ENCODE measurements around the gene PPP1R15B.

The PPP1R15B gene

DNA sequence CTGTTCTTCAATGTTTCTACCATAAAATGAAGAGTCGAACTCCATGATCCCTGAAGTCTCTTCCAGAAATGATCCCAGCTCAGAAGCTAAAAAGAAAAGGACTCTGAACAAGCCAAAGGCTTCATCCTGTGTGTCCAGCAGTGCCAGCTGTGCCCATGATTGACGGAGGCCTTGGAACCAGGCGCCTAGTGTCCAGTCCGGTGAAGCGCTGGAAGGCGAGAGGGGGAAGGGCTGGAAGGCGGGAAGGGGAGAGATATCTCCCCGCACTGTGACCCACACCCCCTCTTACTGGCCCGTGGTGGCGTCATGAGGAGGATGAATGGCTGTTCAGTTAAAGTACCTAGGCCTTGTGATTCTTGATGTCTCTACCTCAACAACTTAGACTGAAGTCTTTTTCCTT, 41.4 kb downstream of the PPP1R15B start:
- H3K9ac ChIP-seq (ENCODE audit: low read length) = no peak overlapping the region
- no peaks in the 10 kb centered on the region for H3K4me1 ChIP-seq (ENCODE audit: insufficient read depth, low read length)
- H3K36me3 ChIP-seq (ENCODE audit: insufficient read depth, low read length) = no peaks in the 10 kb centered on the region
- no peaks in the 10 kb centered on the region for H3K9me3 ChIP-seq (ENCODE audit: low read length)
- H3K27me3 ChIP-seq (ENCODE audit: control insufficient read depth in 1 of 2, insufficient read depth in 2 of 2, low read length in 2 of 2) = peaks cover 0 to 9% of the 10 kb centered on the region in 2 donors
- H3K4me3 ChIP-seq (ENCODE audit: low read depth in 1 of 2, low read length in 2 of 2) = no peak overlapping the region
- H3K27ac ChIP-seq (ENCODE audit: low read depth, low read length) = no peak overlapping the region

DNA sequence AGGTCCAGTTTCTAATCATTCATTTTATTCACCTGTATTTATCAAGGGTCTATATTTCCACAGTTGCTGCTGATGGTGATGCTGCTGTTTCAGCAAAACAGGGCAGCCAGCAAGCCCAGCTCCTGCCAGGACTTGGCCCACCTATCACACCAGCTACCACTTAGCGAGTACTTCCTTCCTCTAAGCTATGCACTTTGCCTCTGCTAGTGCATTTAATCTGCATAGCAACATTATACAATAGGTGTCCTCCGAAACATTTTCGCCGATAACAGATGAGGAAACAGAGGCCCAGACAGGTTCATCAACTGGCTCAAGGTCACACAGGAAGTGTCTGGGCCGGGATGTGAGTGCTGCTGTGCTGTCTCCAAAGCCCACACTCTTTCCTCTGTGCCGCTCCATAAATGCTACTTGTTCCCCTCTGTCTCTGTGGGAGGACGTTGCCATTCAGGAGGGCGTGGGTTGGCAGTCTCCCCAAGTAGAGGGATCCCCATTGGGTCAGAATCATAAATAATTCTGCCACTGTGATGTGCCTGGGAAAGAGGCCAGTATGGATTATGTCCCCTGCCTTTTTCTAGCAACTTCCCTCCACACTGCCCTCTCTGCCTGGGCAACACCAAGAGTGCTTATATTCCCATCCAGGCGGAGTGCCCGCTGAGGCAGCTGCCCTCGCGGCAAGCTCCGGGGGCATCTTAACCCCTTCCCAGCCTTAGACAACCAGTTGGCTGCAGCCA, 42.5 kb downstream of the PPP1R15B start:
- Histone ChIP-seq H3K36me3 (ENCODE audit: insufficient read depth, low read length) (no peaks in the 10 kb centered on the region), H3K27me3 (ENCODE audit: control insufficient read depth in 1 of 2, insufficient read depth in 2 of 2, low read length in 2 of 2) (no peaks in the 10 kb centered on the region), H3K4me1 (ENCODE audit: insufficient read depth, low read length) (no peaks in the 10 kb centered on the region), H3K9ac (ENCODE audit: low read length) (no peak overlapping the region), H3K27ac (ENCODE audit: low read depth, low read length) (no peak overlapping the region), H3K9me3 (ENCODE audit: low read length) (no peaks in the 10 kb centered on the region), H3K4me3 (ENCODE audit: low read depth in 1 of 2, low read length in 2 of 2) (no peak overlapping the region)

DNA sequence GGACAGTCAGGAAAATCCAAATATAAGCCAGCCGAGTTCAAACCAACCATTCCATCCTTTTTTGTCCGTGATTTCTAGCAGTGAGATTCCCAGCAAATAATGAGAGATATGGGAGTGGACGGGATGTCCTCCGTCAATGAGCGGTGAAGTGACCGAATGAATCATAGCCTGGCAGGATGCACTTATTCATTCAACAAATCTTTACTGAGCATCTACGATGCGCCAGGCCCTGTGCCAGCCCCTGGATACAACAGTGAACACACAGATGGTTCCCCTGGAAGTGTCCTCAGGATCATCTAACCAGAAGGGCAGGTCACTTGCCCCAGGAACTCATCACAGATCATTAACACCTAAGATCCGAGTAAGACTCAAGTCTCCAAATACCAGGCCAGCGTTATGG, 43.7 kb downstream of the PPP1R15B start:
- H3K4me1 ChIP-seq (ENCODE audit: insufficient read depth, low read length) = peaks cover 9% of the 10 kb centered on the region
- H3K9me3 ChIP-seq (ENCODE audit: low read length) = no peaks in the 10 kb centered on the region
- peaks cover 0 to 4% of the 10 kb centered on the region in 2 donors for H3K27me3 ChIP-seq (ENCODE audit: control insufficient read depth in 1 of 2, insufficient read depth in 2 of 2, low read length in 2 of 2)
- H3K27ac ChIP-seq (ENCODE audit: low read depth, low read length) = no peak overlapping the region
- H3K36me3 ChIP-seq (ENCODE audit: insufficient read depth, low read length) = no peaks in the 10 kb centered on the region
- no peak overlapping the region for H3K4me3 ChIP-seq (ENCODE audit: low read depth in 1 of 2, low read length in 2 of 2)
- no peak overlapping the region for H3K9ac ChIP-seq (ENCODE audit: low read length)

DNA sequence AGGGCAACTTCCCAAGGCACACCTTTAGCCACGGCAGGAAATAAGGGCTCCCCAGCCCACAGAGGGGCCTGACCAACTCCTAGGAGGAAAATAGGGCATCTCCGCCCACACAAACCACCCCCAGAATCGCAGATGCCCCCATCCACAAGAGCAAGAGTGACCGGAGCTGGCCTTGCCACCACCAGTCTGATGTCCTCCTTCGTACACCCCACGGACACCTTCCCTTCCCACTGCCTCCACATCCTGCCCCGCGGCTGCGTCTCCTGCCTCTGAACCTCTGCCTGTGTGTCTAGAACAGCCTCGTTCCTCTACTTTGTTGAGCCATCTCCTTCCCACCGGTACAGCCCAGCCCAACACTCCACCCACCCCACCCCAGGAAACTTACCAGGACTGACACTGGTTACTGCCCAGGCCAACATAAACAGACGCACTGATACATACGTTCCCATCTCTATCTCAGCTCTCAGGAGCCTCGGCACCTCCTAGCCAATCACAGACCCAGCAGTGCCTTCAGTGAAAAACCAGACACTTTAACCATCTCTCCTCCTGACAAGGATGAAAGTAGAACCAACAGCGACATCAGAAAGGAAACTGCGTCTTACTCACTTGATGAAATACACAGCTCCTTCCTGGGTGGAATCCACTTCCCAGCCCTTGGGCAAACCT, 44.3 kb downstream of the PPP1R15B start:
- Histone ChIP-seq H3K27ac (ENCODE audit: low read depth, low read length) (no peak overlapping the region), H3K4me3 (ENCODE audit: low read depth in 1 of 2, low read length in 2 of 2) (no peak overlapping the region), H3K36me3 (ENCODE audit: insufficient read depth, low read length) (no peaks in the 10 kb centered on the region), H3K9me3 (ENCODE audit: low read length) (no peaks in the 10 kb centered on the region), H3K4me1 (ENCODE audit: insufficient read depth, low read length) (peaks cover 11% of the 10 kb centered on the region), H3K9ac (ENCODE audit: low read length) (no peak overlapping the region), H3K27me3 (ENCODE audit: control insufficient read depth in 1 of 2, insufficient read depth in 2 of 2, low read length in 2 of 2) (peaks cover 0 to 6% of the 10 kb centered on the region in 2 donors)

DNA sequence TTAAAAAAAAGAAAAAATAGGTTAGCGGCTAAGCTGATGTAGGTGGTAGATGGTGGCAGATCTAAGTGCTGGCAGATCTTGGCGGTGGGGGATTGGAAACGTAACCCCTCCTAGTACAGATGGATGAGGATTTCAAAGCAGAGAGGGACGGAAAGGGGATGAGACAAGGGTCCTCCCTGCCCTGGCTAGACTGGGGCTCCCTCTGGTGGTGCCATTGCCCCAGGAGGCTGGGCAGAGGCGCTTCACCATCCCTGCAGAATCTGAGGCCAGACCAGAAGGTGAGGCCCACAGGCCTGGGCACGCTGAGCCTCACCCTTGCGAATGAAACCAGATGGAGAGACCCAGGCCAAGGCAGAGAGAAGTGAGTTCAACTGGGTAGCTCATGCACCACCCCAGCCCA, 44.9 kb downstream of the PPP1R15B start:
- peaks cover 11% of the 10 kb centered on the region for H3K4me1 ChIP-seq (ENCODE audit: insufficient read depth, low read length)
- H3K9me3 ChIP-seq (ENCODE audit: low read length) = no peaks in the 10 kb centered on the region
- H3K4me3 ChIP-seq (ENCODE audit: low read depth in 1 of 2, low read length in 2 of 2) = no peak overlapping the region
- no peak overlapping the region for H3K27ac ChIP-seq (ENCODE audit: low read depth, low read length)
- H3K36me3 ChIP-seq (ENCODE audit: insufficient read depth, low read length) = no peaks in the 10 kb centered on the region
- no peak overlapping the region for H3K9ac ChIP-seq (ENCODE audit: low read length)
- H3K27me3 ChIP-seq (ENCODE audit: control insufficient read depth in 1 of 2, insufficient read depth in 2 of 2, low read length in 2 of 2) = peaks cover 0 to 6% of the 10 kb centered on the region in 2 donors

DNA sequence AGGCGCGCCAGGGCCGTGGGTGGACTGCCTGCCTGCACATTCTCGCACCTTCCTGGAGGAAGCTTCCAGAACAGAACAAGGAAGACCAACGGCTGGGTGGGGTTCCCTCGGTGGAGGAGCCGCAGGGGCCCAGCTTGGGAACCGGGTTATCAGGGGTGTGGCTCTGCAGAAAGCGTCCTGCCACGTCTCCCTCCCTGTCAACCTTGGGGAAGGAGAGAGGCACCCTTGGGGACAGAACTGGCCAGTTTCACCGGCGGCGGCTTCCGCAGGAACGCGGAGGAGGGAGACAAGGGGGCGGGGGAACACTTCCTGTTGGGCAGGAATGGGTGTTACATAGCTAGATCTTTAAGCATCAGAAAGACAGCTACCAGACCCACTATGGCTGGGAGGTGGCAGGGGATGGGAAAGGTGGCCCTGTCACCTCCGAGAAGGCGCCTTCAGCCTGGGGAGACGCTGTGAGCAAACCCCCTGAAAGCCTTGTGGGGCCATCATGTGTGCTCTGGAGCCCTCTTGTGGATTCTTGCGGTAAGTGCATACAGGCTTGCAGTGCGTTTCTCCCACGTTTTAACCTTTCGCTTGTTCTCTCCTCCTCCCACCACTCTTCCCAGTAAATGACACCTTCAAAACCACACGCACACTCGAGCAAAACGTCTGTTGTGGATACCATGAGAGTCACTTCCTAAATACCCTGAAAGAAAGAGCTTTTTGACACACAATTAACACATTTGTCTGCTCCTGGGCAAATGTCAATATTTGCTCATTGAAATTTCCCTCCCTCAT, 48.1 kb downstream of the PPP1R15B start:
- Histone ChIP-seq H3K9ac (ENCODE audit: low read length) (peak overlapping the region; percentile 44), H3K27ac (ENCODE audit: low read depth, low read length) (no peak overlapping the region), H3K9me3 (ENCODE audit: low read length) (no peaks in the 10 kb centered on the region), H3K36me3 (ENCODE audit: insufficient read depth, low read length) (no peaks in the 10 kb centered on the region), H3K27me3 (ENCODE audit: control insufficient read depth in 1 of 2, insufficient read depth in 2 of 2, low read length in 2 of 2) (peaks cover 0 to 16% of the 10 kb centered on the region in 2 donors), H3K4me1 (ENCODE audit: insufficient read depth, low read length) (peaks cover 11% of the 10 kb centered on the region), H3K4me3 (ENCODE audit: low read depth in 1 of 2, low read length in 2 of 2) (peak overlapping the region; percentile 68 to 80)

DNA sequence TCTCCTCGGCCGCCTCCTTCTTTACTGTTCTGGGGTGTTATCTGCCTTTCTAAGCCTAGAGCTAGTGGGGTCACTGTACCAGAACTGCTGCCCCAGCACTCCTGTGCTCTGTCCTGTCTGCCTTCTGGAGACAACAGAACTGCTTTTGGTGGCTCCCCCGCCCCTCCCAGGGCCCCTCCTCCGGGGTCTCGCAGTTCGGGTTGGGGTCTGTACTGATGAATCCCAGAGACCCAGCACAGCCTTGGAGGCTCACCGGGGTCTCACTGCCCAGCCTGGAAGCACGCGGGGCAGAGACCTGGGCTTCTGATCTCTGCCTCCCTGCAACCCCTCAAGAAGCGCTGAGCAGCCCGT, 48.7 kb downstream of the PPP1R15B start:
- peaks cover 0 to 16% of the 10 kb centered on the region in 2 donors for H3K27me3 ChIP-seq (ENCODE audit: control insufficient read depth in 1 of 2, insufficient read depth in 2 of 2, low read length in 2 of 2)
- no peaks in the 10 kb centered on the region for H3K9me3 ChIP-seq (ENCODE audit: low read length)
- H3K9ac ChIP-seq (ENCODE audit: low read length) = no peak overlapping the region
- H3K4me3 ChIP-seq (ENCODE audit: low read depth in 1 of 2, low read length in 2 of 2) = peak overlapping the region; percentile 68 to 80
- no peak overlapping the region for H3K27ac ChIP-seq (ENCODE audit: low read depth, low read length)
- H3K4me1 ChIP-seq (ENCODE audit: insufficient read depth, low read length) = peaks cover 11% of the 10 kb centered on the region
- H3K36me3 ChIP-seq (ENCODE audit: insufficient read depth, low read length) = no peaks in the 10 kb centered on the region

DNA sequence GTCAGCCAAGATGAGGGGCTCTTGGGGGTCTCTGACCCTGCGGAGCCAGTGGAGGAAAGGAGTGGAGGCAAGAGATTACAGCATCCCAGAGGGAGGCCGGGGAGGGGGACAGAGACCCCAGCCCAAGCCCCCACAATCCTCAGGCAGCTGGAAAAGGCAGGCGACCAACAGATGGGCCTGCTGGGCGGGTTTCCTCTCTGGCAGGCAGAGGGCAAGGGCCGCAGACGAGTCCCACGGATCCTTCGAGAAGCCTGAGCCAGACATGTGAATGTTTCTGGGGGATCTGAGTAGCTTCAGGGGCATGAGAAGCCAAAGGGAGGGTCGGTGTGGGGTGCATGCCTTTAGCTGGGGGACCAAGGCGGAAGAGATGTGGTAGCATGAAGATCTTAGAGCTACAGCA, 49.8 kb downstream of the PPP1R15B start:
- Histone ChIP-seq H3K36me3 (ENCODE audit: insufficient read depth, low read length) (no peaks in the 10 kb centered on the region), H3K9me3 (ENCODE audit: low read length) (no peaks in the 10 kb centered on the region), H3K9ac (ENCODE audit: low read length) (no peak overlapping the region), H3K4me1 (ENCODE audit: insufficient read depth, low read length) (peaks cover 11% of the 10 kb centered on the region), H3K27ac (ENCODE audit: low read depth, low read length) (no peak overlapping the region), H3K27me3 (ENCODE audit: control insufficient read depth in 1 of 2, insufficient read depth in 2 of 2, low read length in 2 of 2) (peaks cover 0 to 16% of the 10 kb centered on the region in 2 donors), H3K4me3 (ENCODE audit: low read depth in 1 of 2, low read length in 2 of 2) (no peak overlapping the region)

DNA sequence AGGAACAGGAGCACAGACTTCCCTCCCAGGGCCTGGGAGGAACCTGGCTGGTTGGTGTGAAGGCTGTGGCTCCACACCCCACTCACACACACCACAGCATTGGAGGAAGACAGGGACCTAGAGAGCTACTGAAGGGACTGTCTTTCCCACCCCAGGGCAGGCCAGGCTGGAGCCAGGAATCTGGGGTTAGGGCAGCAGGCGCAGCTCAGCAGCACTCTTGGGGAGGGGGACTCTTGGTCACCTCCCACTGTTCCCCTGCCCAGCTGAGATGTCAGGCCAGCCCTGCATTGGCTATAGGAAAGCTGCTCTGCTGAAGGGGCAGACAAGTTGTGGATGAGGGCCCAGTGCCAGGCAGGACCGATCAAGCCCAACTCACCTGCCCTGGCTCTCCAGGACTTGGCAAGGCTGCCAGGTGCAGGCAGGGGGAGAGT, 50.3 kb downstream of the PPP1R15B start:
- Histone ChIP-seq H3K4me1 (ENCODE audit: insufficient read depth, low read length) (peaks cover 11% of the 10 kb centered on the region), H3K9me3 (ENCODE audit: low read length) (no peaks in the 10 kb centered on the region), H3K27ac (ENCODE audit: low read depth, low read length) (no peak overlapping the region), H3K27me3 (ENCODE audit: control insufficient read depth in 1 of 2, insufficient read depth in 2 of 2, low read length in 2 of 2) (peaks cover 0 to 16% of the 10 kb centered on the region in 2 donors), H3K36me3 (ENCODE audit: insufficient read depth, low read length) (no peaks in the 10 kb centered on the region), H3K4me3 (ENCODE audit: low read depth in 1 of 2, low read length in 2 of 2) (no peak overlapping the region), H3K9ac (ENCODE audit: low read length) (no peak overlapping the region)

DNA sequence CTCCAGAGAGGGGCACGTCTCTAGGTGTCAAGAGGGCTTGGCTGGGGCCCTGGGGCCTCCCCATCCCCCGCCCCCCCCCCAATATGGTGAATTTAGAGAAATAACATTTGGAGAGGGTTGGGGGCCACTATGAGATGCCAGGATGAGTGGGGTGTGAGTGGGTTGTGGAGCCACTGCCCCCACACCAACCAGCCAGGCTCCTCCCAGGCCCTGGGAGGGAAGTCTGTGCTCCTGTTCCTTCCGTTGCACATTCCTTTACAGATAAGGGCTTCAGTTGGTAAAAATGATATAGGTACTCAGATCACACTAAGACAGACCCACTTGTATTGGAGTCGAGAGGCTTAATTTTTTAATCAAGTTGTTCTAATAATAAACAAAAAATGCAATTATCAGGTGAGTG, 51.3 kb downstream of the PPP1R15B start:
- Histone ChIP-seq H3K27me3 (ENCODE audit: control insufficient read depth in 1 of 2, insufficient read depth in 2 of 2, low read length in 2 of 2) (peaks cover 0 to 16% of the 10 kb centered on the region in 2 donors), H3K4me1 (ENCODE audit: insufficient read depth, low read length) (peaks cover 11% of the 10 kb centered on the region), H3K9me3 (ENCODE audit: low read length) (no peaks in the 10 kb centered on the region), H3K9ac (ENCODE audit: low read length) (no peak overlapping the region), H3K36me3 (ENCODE audit: insufficient read depth, low read length) (no peaks in the 10 kb centered on the region), H3K4me3 (ENCODE audit: low read depth in 1 of 2, low read length in 2 of 2) (no peak overlapping the region), H3K27ac (ENCODE audit: low read depth, low read length) (no peak overlapping the region)

DNA sequence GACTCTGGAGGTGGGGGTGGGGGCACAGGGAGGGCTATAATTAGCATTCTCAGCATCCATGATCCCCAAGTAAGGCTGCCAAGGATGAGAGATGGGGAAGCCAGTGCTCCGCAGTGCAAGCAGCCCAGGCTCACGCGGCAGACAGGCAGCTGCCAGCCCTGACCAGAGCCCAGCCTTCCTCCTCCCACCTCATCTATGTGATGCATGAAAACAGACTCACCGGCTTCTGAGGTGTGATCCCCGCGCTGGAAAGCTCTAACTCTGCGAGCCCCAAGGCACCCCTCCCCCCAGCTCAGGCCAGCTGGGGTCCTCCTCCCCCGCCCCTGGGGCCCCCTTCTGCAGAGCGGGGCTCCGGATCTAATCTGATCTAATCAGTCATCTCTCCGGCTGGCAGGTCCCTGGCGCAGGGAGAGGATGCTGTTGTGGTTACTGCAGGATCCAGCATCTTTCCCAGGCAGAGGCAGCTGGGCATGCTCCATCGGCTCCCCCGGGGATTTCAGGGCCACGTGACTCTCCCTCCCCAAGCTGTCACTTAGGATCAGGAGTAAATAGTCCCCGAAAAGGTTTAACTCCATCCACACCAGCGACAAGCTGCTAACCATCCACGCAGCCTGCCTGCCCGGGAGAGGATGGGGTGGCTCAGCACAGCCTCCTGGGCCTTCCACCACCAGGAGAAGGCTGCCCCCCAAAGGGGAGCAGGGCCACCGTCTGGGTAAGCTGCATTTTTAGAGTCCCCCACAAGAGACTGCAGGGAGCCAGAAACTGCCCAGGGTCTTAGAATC, 52.0 kb downstream of the PPP1R15B start, which contains the start of gene PLEKHA6:
Gene PLEKHA6, minus strand, starts transcription at position 456 of the 782 bp plus-strand sequence. CDS start 86,202 bp downstream, outside the sequence.
- H3K36me3 ChIP-seq (ENCODE audit: insufficient read depth, low read length) = no peaks in the 10 kb centered on the region
- peaks cover 11% of the 10 kb centered on the region for H3K4me1 ChIP-seq (ENCODE audit: insufficient read depth, low read length)
- peaks cover 0 to 16% of the 10 kb centered on the region in 2 donors for H3K27me3 ChIP-seq (ENCODE audit: control insufficient read depth in 1 of 2, insufficient read depth in 2 of 2, low read length in 2 of 2)
- H3K9me3 ChIP-seq (ENCODE audit: low read length) = no peaks in the 10 kb centered on the region
- H3K4me3 ChIP-seq (ENCODE audit: low read depth in 1 of 2, low read length in 2 of 2) = no peak within 1 kb of the TSS
- H3K9ac ChIP-seq (ENCODE audit: low read length) = no peak within 1 kb of the TSS
- H3K27ac ChIP-seq (ENCODE audit: low read depth, low read length) = no peak within 1 kb of the TSS
